ENCODE data around the gene C1orf226. TPM values are rescaled to one million over a fixed set of nuclear protein-coding genes. Genes with fewer than 3 reads are reported as not detected.

The C1orf226 gene, protein sequence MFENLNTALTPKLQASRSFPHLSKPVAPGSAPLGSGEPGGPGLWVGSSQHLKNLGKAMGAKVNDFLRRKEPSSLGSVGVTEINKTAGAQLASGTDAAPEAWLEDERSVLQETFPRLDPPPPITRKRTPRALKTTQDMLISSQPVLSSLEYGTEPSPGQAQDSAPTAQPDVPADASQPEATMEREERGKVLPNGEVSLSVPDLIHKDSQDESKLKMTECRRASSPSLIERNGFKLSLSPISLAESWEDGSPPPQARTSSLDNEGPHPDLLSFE
- not detected for total RNA-seq
- not detected for polyA plus RNA-seq

DNA sequence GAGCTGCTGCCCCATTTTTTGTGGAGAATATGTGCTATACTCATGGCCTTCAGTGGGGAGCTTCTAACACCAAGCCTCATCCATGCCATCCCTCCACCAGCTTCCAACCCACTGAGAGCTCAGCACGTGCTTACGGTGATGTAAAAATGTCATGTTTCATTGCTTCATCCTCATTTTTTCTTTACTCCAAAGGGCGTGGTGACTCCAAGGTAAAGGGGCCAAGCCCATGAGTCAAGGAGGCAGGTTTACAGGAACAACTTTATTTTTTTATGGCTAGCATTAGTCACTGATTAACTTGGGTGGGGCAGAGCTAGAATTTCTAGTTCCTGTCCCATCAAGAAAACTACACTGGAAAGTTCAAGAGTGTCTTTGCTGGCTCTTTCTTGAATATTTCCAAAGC, at the start of gene C1orf226:
Gene C1orf226 (plus strand): TSS at position 346 of the 400 bp plus-strand sequence. CDS start 174 bp downstream, outside the sequence.
- Histone ChIP-seq H3K27me3 (ENCODE audit: insufficient read depth, low read length) (no peaks in the 10 kb centered on the region), H3K4me3 (ENCODE audit: low read length in 2 of 2) (no peak within 1 kb of the TSS), H3K36me3 (ENCODE audit: insufficient read depth, low read length) (no peaks in the 10 kb centered on the region), H3K4me1 (ENCODE audit: insufficient read depth, low read length) (no peaks in the 10 kb centered on the region), H3K27ac (ENCODE audit: low read depth, low read length) (no peak within 1 kb of the TSS), H3K9me3 (ENCODE audit: control insufficient read depth in 1 of 2, low read length in 2 of 2) (no peaks in the 10 kb centered on the region)
- Mint-ChIP-seq H3K27ac (no peak within 1 kb of the TSS), H3K9me3 (no peaks in the 10 kb centered on the region), H3K27me3 (peaks cover 0 to 2% of the 10 kb centered on the region in 2 donors), H3K4me3 (no peak within 1 kb of the TSS), H3K36me3 (no peaks in the 10 kb centered on the region), H3K4me1 (no peaks in the 10 kb centered on the region)
- DNase-seq, result no peak
- POLR2A ChIA-PET (ENCODE audit: partially characterized antibody), result no interaction called here
- intact Hi-C loops (cut with micrococcal nuclease), result no loop called here
- CTCF ChIA-PET (ENCODE audit: partially characterized antibody), result no interaction called here

DNA sequence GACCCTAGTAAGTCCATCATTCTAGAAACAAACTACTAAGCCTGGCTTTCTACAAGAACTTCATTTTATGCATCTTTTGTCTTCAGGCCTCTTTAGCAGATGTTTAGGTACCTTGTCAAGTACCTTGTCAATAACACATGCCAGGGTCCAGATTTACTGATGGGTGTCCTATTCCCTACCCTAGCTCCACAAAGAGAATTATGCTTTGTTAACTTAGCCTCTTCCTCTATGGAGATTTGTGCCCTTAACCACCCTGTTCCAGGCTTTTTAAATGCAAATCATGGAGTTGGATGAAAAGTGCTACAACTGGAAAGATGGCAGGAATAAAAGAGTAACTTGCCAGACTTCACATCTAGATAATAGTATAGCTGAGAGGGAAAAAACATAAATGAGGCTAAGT, 47.5 kb upstream of the C1orf226 start:
- H3K9me3 Mint-ChIP-seq, result peaks cover 0 to 1% (median 0%) of the 10 kb centered on the region in 8 donors
- H3K36me3 Mint-ChIP-seq, result no peaks in the 10 kb centered on the region
- Histone ChIP-seq H3K4me1 (ENCODE audit: insufficient read depth, low read length) (no peaks in the 10 kb centered on the region), H3K27me3 (ENCODE audit: insufficient read depth, low read length) (no peaks in the 10 kb centered on the region), H3K27ac (ENCODE audit: low read depth, low read length) (no peak overlapping the region), H3K9me3 (ENCODE audit: control insufficient read depth in 1 of 2, low read length in 2 of 2) (no peaks in the 10 kb centered on the region), H3K4me3 (ENCODE audit: low read length in 2 of 2) (no peak overlapping the region), H3K36me3 (ENCODE audit: insufficient read depth, low read length) (no peaks in the 10 kb centered on the region)
- H3K4me3 Mint-ChIP-seq, result no peak overlapping the region
- H3K27ac Mint-ChIP-seq, result no peak overlapping the region
- intact Hi-C loops (cut with micrococcal nuclease), result no loop called here
- ChIA-PET CTCF (ENCODE audit: partially characterized antibody) (no interaction called here), POLR2A (ENCODE audit: partially characterized antibody) (no interaction called here)
- no peak for DNase-seq
- peaks cover 6 to 18% of the 10 kb centered on the region in 2 donors for H3K27me3 Mint-ChIP-seq
- no peaks in the 10 kb centered on the region for H3K4me1 Mint-ChIP-seq

DNA sequence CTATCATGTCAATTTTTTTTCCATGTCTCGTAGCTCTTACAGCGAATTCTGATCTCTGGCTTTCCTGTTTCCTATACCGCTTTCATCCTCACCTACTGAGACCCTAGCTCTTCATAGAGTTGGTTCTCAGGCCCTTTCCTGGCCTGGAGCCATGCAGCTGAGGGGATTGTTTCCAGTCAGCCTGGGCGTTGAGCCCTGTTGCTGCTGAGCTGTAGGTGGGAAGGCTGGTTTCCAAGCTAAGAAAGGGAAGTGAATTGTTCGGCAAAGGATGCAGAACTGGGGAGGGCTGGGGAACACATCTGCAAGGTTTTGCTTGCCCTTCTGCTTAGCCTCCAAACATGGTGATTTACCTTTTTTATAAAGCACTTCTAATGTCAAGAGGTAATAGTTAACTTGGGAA, 46.4 kb upstream of the C1orf226 start:
- ChIA-PET CTCF (ENCODE audit: partially characterized antibody) (no interaction called here), POLR2A (ENCODE audit: partially characterized antibody) (no interaction called here)
- Histone ChIP-seq H3K27ac (ENCODE audit: low read depth, low read length) (no peak overlapping the region), H3K4me1 (ENCODE audit: insufficient read depth, low read length) (no peaks in the 10 kb centered on the region), H3K27me3 (ENCODE audit: insufficient read depth, low read length) (no peaks in the 10 kb centered on the region), H3K4me3 (ENCODE audit: low read length in 2 of 2) (no peak overlapping the region), H3K9me3 (ENCODE audit: control insufficient read depth in 1 of 2, low read length in 2 of 2) (no peaks in the 10 kb centered on the region), H3K36me3 (ENCODE audit: insufficient read depth, low read length) (no peaks in the 10 kb centered on the region)
- Mint-ChIP-seq H3K27ac (no peak overlapping the region), H3K36me3 (no peaks in the 10 kb centered on the region), H3K9me3 (peaks cover 0 to 1% (median 0%) of the 10 kb centered on the region in 8 donors), H3K27me3 (peaks cover 6 to 19% of the 10 kb centered on the region in 2 donors), H3K4me3 (no peak overlapping the region), H3K4me1 (no peaks in the 10 kb centered on the region)
- DNase-seq, result no peak
- intact Hi-C loops (cut with micrococcal nuclease), result no loop called here

DNA sequence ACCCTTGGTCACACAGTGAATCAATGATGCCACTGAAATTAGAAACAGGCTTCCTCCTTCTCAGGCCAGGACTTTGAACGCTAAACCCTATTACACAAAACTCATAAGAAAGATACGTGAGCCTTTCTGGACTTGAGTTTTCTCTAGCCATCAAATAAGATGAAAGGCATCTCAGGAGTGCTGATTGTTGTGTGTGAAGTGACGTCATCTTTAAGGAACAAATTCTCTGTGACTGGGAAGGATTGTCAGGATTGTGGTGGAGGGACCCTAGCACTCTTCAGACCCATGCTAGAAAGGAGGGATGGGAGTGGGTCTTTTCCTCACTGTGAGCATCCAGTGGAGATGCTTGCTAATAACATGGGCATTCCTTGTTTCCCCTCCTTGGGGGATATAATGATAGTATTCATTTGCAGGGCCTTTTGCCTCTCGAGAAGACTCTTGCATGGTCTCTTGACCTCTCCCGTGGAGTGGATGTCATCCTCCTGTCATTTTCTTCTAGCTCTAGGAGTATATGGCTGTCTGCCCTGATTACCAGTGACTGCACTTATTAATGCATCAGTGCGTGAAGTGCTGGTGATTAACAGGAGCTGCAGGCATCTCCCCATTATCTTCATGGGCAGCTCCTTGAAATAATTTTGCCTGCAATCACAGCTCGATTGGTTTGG, 44.8 kb upstream of the C1orf226 start:
- H3K27ac Mint-ChIP-seq, result no peak overlapping the region
- Histone ChIP-seq H3K9me3 (ENCODE audit: control insufficient read depth in 1 of 2, low read length in 2 of 2) (no peaks in the 10 kb centered on the region), H3K4me1 (ENCODE audit: insufficient read depth, low read length) (no peaks in the 10 kb centered on the region), H3K27me3 (ENCODE audit: insufficient read depth, low read length) (no peaks in the 10 kb centered on the region), H3K4me3 (ENCODE audit: low read length in 2 of 2) (no peak overlapping the region), H3K27ac (ENCODE audit: low read depth, low read length) (no peak overlapping the region), H3K36me3 (ENCODE audit: insufficient read depth, low read length) (no peaks in the 10 kb centered on the region)
- POLR2A ChIA-PET (ENCODE audit: partially characterized antibody), result no interaction called here
- DNase-seq, result no peak
- no peaks in the 10 kb centered on the region for H3K36me3 Mint-ChIP-seq
- no peaks in the 10 kb centered on the region for H3K4me1 Mint-ChIP-seq
- intact Hi-C loops (cut with micrococcal nuclease), result no loop called here
- H3K9me3 Mint-ChIP-seq, result peaks cover 0 to 1% (median 0%) of the 10 kb centered on the region in 8 donors
- peaks cover 4 to 19% of the 10 kb centered on the region in 2 donors for H3K27me3 Mint-ChIP-seq
- H3K4me3 Mint-ChIP-seq, result no peak overlapping the region
- CTCF ChIA-PET (ENCODE audit: partially characterized antibody), result interaction anchor here (1.2 kb wide), 1 partner anchor 15 kb away, joined by 3 read pairs; no protein-coding TSS in a partner anchor

DNA sequence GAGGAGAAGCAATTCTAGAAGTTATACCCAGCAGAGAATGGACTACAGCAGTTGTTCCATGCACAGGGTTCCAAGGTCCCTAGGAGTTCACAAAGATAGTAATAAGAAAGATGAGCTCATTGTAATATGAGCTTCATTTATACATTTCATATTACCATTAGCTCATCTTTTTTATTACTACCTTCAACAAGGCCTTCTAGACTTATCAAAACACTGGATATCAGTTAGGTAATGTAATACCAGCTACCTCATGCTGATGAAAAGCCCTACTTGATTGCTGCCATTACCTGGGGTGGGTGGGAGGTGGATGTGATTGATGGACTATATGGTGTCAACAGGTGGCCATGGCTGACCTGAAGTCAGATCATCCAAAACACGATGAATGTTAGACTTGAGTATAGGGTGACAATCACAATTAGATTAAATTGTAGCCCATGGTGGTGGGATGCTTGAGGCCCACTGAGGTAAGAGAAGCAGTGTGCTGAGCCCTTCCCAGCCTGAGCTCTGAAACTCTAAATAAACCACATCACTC, 39.0 kb upstream of the C1orf226 start:
- intact Hi-C loops (cut with micrococcal nuclease), result no loop called here
- no peak for DNase-seq
- Histone ChIP-seq H3K27ac (ENCODE audit: low read depth, low read length) (no peak overlapping the region), H3K36me3 (ENCODE audit: insufficient read depth, low read length) (no peaks in the 10 kb centered on the region), H3K9me3 (ENCODE audit: control insufficient read depth in 1 of 2, low read length in 2 of 2) (no peaks in the 10 kb centered on the region), H3K4me3 (ENCODE audit: low read length in 2 of 2) (no peak overlapping the region), H3K4me1 (ENCODE audit: insufficient read depth, low read length) (no peaks in the 10 kb centered on the region), H3K27me3 (ENCODE audit: insufficient read depth, low read length) (no peaks in the 10 kb centered on the region)
- ChIA-PET CTCF (ENCODE audit: partially characterized antibody) (no interaction called here), POLR2A (ENCODE audit: partially characterized antibody) (no interaction called here)
- Mint-ChIP-seq H3K4me1 (no peaks in the 10 kb centered on the region), H3K27me3 (peaks cover 5 to 14% of the 10 kb centered on the region in 2 donors), H3K36me3 (no peaks in the 10 kb centered on the region), H3K9me3 (no peaks in the 10 kb centered on the region), H3K4me3 (no peak overlapping the region), H3K27ac (no peak overlapping the region)

DNA sequence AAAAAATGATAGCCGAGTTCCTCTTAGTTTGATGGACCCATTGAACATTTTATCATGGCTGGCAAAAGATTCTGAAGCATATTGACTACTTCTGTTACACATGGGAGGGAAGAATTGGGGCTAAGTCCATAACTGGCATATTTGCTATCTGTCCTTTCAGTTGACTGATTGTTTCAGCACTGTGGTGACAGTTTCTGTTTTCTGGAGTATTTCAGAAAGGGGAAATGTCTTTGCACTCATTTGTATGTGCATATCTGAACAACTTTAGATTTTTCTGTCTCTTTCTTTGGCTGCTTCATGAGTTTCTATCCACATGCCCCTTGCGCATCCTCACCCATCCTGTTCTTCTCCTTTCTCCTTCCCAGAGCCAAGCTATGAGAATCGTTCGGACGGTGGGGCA, 38.1 kb upstream of the C1orf226 start:
- CTCF ChIA-PET (ENCODE audit: partially characterized antibody), result no interaction called here
- Histone ChIP-seq H3K4me1 (ENCODE audit: insufficient read depth, low read length) (no peaks in the 10 kb centered on the region), H3K27ac (ENCODE audit: low read depth, low read length) (no peak overlapping the region), H3K4me3 (ENCODE audit: low read length in 2 of 2) (no peak overlapping the region), H3K27me3 (ENCODE audit: insufficient read depth, low read length) (no peaks in the 10 kb centered on the region), H3K9me3 (ENCODE audit: control insufficient read depth in 1 of 2, low read length in 2 of 2) (no peaks in the 10 kb centered on the region), H3K36me3 (ENCODE audit: insufficient read depth, low read length) (no peaks in the 10 kb centered on the region)
- DNase-seq, result no peak
- Mint-ChIP-seq H3K4me1 (no peaks in the 10 kb centered on the region), H3K9me3 (no peaks in the 10 kb centered on the region), H3K27ac (no peak overlapping the region), H3K36me3 (no peaks in the 10 kb centered on the region), H3K27me3 (peaks cover 5 to 12% of the 10 kb centered on the region in 2 donors), H3K4me3 (no peak overlapping the region)
- intact Hi-C loops (cut with micrococcal nuclease), result no loop called here
- POLR2A ChIA-PET (ENCODE audit: partially characterized antibody), result no interaction called here

DNA sequence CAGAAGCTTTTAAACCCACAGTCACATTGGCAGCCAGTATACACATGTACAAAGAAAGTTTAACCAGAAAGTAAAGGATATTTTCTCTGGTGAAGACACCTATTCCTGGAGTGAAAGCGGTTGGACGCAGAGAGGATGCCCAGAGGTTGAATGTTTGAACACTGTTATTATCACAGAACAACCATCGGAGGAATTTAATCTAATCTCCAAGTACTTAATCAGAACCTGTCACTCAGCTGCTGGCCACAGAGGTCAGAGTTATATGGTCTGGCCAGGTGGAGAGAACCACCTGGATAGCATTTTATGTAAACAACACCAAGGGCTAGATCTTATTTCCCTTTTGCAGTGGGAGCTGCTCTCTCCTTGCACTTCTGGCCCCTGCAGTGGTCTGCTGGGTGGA, 34.2 kb upstream of the C1orf226 start:
- DNase-seq, result no peak
- Mint-ChIP-seq H3K36me3 (no peaks in the 10 kb centered on the region), H3K27ac (no peak overlapping the region), H3K9me3 (no peaks in the 10 kb centered on the region), H3K4me3 (no peak overlapping the region), H3K27me3 (peaks cover 2 to 12% of the 10 kb centered on the region in 2 donors), H3K4me1 (no peaks in the 10 kb centered on the region)
- no peaks in the 10 kb centered on the region for H3K36me3 ChIP-seq (ENCODE audit: insufficient read depth, low read length)
- CTCF ChIA-PET (ENCODE audit: partially characterized antibody), result no interaction called here
- H3K4me3 ChIP-seq (ENCODE audit: low read length in 2 of 2), result no peak overlapping the region
- no peaks in the 10 kb centered on the region for H3K9me3 ChIP-seq (ENCODE audit: control insufficient read depth in 1 of 2, low read length in 2 of 2)
- intact Hi-C loops (cut with micrococcal nuclease), result no loop called here
- H3K4me1 ChIP-seq (ENCODE audit: insufficient read depth, low read length), result no peaks in the 10 kb centered on the region
- POLR2A ChIA-PET (ENCODE audit: partially characterized antibody), result no interaction called here
- H3K27ac ChIP-seq (ENCODE audit: low read depth, low read length), result no peak overlapping the region
- no peaks in the 10 kb centered on the region for H3K27me3 ChIP-seq (ENCODE audit: insufficient read depth, low read length)
